ENCODE results near the gene ABCC6. TPM values are rescaled to one million over a fixed set of nuclear protein-coding genes. Genes with fewer than 3 reads are reported as not detected.

The ABCC6 gene
- total RNA-seq, 1 donor from 2014 or later = 3.0 TPM

GRCh38 chr16:16111639-16112038, 111.7 kb downstream of the ABCC6 start:
- no peak for DNase-seq (ENCODE audit: low read depth)
- Histone ChIP-seq H4K20me1 (ENCODE audit: insufficient read depth, low read length) (peaks cover 4% of the 10 kb centered on the region), H3K4me1 (ENCODE audit: insufficient read depth, low read length) (no peaks in the 10 kb centered on the region), H3K79me2 (ENCODE audit: insufficient read depth, low read length) (no peaks in the 10 kb centered on the region), H3K9me3 (ENCODE audit: insufficient read depth, low read depth, low read length) (no peaks in the 10 kb centered on the region), H3K4me3 (ENCODE audit: insufficient read depth, low read depth, low read length) (no peak overlapping the region), H3K27ac (ENCODE audit: low read depth, low read length) (no peak overlapping the region), H3K27me3 (ENCODE audit: insufficient read depth, low read length) (no peaks in the 10 kb centered on the region), H2AFZ (ENCODE audit: low read depth, low read length) (no peak overlapping the region), H3K36me3 (ENCODE audit: insufficient read depth, low read length) (peaks cover 27% of the 10 kb centered on the region), H3K9ac (ENCODE audit: low read length) (no peak overlapping the region), H3K4me2 (ENCODE audit: low read length) (no peak overlapping the region)
- no peak for FAIRE-seq
- peaks cover 38% of the 10 kb centered on the region for H3K36me3 Mint-ChIP-seq (ENCODE audit: low read depth, unreplicated experiment)
- H3K9me3 Mint-ChIP-seq (ENCODE audit: unreplicated experiment) = no peaks in the 10 kb centered on the region
- H3K4me1 Mint-ChIP-seq (ENCODE audit: low read depth, unreplicated experiment) = no peaks in the 10 kb centered on the region
- no peaks in the 10 kb centered on the region for H3K27me3 Mint-ChIP-seq (ENCODE audit: low read depth, unreplicated experiment)
- TF ChIP-seq EZH2 (IDR thresholded peaks at IDR 0.05; ENCODE audit: insufficient read depth, low read length) (no peak), CTCF (IDR thresholded peaks at IDR 0.05; ENCODE audit: insufficient read depth, low read depth, low read length) (no peak)
- no peak overlapping the region for H3K4me3 Mint-ChIP-seq (ENCODE audit: unreplicated experiment)
- H3K27ac Mint-ChIP-seq (ENCODE audit: unreplicated experiment) = no peak overlapping the region

- Mint-ChIP-seq H3K27ac (ENCODE audit: unreplicated experiment) (no peak overlapping the region), H3K4me3 (ENCODE audit: unreplicated experiment) (no peak overlapping the region), H3K27me3 (ENCODE audit: low read depth, unreplicated experiment) (no peaks in the 10 kb centered on the region), H3K9me3 (ENCODE audit: unreplicated experiment) (no peaks in the 10 kb centered on the region), H3K4me1 (ENCODE audit: low read depth, unreplicated experiment) (no peaks in the 10 kb centered on the region), H3K36me3 (ENCODE audit: low read depth, unreplicated experiment) (peaks cover 37% of the 10 kb centered on the region)
- H3K9ac ChIP-seq (ENCODE audit: low read length) = no peak overlapping the region
- no peak for FAIRE-seq
- no peak overlapping the region for H2AFZ ChIP-seq (ENCODE audit: low read depth, low read length)
- no peak overlapping the region for H3K4me2 ChIP-seq (ENCODE audit: low read length)
- peaks cover 27% of the 10 kb centered on the region for H3K36me3 ChIP-seq (ENCODE audit: insufficient read depth, low read length)
- no peaks in the 10 kb centered on the region for H3K79me2 ChIP-seq (ENCODE audit: insufficient read depth, low read length)
- DNase-seq (ENCODE audit: low read depth) = no peak
- no peak for TF ChIP-seq EZH2 (IDR thresholded peaks at IDR 0.05; ENCODE audit: insufficient read depth, low read length)
- TF ChIP-seq CTCF (IDR thresholded peaks at IDR 0.05; ENCODE audit: insufficient read depth, low read depth, low read length) = no peak
- no peaks in the 10 kb centered on the region for H3K9me3 ChIP-seq (ENCODE audit: insufficient read depth, low read depth, low read length)
- H3K27me3 ChIP-seq (ENCODE audit: insufficient read depth, low read length) = no peaks in the 10 kb centered on the region
- no peak overlapping the region for H3K4me3 ChIP-seq (ENCODE audit: insufficient read depth, low read depth, low read length)
- no peak overlapping the region for H3K27ac ChIP-seq (ENCODE audit: low read depth, low read length)
- H4K20me1 ChIP-seq (ENCODE audit: insufficient read depth, low read length) = peaks cover 4% of the 10 kb centered on the region
- no peaks in the 10 kb centered on the region for H3K4me1 ChIP-seq (ENCODE audit: insufficient read depth, low read length)
These were observed 113.2 kb downstream of the ABCC6 start for GRCh38 chr16:16110111-16110490.

- Mint-ChIP-seq H3K27ac (ENCODE audit: unreplicated experiment) (no peak overlapping the region), H3K4me1 (ENCODE audit: low read depth, unreplicated experiment) (no peaks in the 10 kb centered on the region), H3K27me3 (ENCODE audit: low read depth, unreplicated experiment) (no peaks in the 10 kb centered on the region), H3K36me3 (ENCODE audit: low read depth, unreplicated experiment) (peaks cover 33% of the 10 kb centered on the region), H3K9me3 (ENCODE audit: unreplicated experiment) (no peaks in the 10 kb centered on the region), H3K4me3 (ENCODE audit: unreplicated experiment) (no peak overlapping the region)
- Histone ChIP-seq H3K9ac (ENCODE audit: low read length) (no peak overlapping the region), H3K27ac (ENCODE audit: low read depth, low read length) (no peak overlapping the region), H3K4me1 (ENCODE audit: insufficient read depth, low read length) (no peaks in the 10 kb centered on the region), H3K4me2 (ENCODE audit: low read length) (no peak overlapping the region), H3K9me3 (ENCODE audit: insufficient read depth, low read depth, low read length) (no peaks in the 10 kb centered on the region), H3K27me3 (ENCODE audit: insufficient read depth, low read length) (no peaks in the 10 kb centered on the region), H3K4me3 (ENCODE audit: insufficient read depth, low read depth, low read length) (no peak overlapping the region), H2AFZ (ENCODE audit: low read depth, low read length) (no peak overlapping the region), H3K36me3 (ENCODE audit: insufficient read depth, low read length) (peaks cover 23% of the 10 kb centered on the region), H3K79me2 (ENCODE audit: insufficient read depth, low read length) (no peaks in the 10 kb centered on the region), H4K20me1 (ENCODE audit: insufficient read depth, low read length) (peaks cover 4% of the 10 kb centered on the region)
- DNase-seq (ENCODE audit: low read depth) (no peak), FAIRE-seq (no peak)
- TF ChIP-seq EZH2 (IDR thresholded peaks at IDR 0.05; ENCODE audit: insufficient read depth, low read length) = no peak
- no peak for TF ChIP-seq CTCF (IDR thresholded peaks at IDR 0.05; ENCODE audit: insufficient read depth, low read depth, low read length)
These were observed 113.7 kb downstream of the ABCC6 start for GRCh38 chr16:16109453-16110110.

Measured in astrocyte (in vitro differentiated cells and primary cell).